GM12872 (cell line): ENCODE results near the gene SCNM1.

Source experiments
- TF ChIP-seq, protein P1 (sequence below): IDR thresholded peaks from 3 replicates; pipeline ENCODE4 v1.5.1; 2011; ENCODE audit warnings: low read depth, mild to moderate bottlenecking, low read length, moderate library complexity; ENCODE audit not compliant: insufficient read depth

SCNM1 gene

DNA sequence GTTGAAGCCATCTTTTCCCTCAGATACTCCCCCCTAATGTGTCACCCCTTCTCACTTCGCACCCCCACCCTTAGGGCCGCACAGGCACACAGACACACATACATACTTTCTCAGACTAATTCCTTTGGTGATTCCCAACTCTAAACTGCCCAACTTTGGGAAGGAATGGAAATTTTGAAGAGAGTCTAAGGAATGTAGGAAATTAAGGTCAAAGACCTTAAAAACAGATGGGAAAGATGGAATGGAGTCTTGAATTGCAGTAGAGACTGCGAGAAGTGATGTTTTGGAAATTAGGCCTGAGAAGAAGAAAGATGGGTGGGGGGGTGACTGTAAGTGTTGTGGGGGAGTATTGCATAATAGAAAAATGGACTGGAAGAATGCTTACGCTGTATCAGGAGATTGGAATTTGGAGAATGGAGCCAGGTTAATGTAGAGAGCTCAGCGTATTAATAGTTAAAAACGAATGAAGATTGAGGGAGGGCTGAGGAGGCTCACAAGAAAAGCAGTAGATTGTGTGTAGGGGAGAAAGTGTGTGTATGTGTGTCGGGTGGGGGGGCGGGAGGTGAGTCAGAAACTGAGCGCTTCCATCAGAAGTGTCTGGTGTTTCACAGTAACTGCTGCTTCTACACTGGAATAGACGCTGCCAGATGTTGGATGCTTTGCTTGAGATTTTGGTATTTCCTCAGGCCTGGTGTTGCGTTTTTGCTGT, 34.1 kb downstream of the SCNM1 start:
- TF ChIP-seq, protein P1, sequence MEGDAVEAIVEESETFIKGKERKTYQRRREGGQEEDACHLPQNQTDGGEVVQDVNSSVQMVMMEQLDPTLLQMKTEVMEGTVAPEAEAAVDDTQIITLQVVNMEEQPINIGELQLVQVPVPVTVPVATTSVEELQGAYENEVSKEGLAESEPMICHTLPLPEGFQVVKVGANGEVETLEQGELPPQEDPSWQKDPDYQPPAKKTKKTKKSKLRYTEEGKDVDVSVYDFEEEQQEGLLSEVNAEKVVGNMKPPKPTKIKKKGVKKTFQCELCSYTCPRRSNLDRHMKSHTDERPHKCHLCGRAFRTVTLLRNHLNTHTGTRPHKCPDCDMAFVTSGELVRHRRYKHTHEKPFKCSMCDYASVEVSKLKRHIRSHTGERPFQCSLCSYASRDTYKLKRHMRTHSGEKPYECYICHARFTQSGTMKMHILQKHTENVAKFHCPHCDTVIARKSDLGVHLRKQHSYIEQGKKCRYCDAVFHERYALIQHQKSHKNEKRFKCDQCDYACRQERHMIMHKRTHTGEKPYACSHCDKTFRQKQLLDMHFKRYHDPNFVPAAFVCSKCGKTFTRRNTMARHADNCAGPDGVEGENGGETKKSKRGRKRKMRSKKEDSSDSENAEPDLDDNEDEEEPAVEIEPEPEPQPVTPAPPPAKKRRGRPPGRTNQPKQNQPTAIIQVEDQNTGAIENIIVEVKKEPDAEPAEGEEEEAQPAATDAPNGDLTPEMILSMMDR, result no peak

DNA sequence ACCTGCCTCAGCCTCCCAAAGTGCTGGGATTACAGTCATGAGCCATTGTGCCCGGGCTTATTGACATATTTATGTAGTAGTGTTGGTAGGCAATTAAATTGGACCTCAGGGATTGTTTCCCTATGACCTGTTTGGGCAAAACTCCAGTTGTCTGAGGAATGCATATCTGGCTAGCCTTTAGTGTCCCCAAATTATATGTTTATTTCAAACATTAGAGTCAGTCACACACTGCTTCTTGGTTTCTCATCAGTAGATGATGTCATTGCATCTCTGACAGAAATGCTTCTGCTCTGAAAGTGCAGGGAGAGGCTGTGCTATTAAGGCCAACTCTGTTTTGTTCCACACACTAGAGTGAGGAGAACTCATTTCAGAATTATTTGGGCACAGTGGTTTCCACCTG, 44.9 kb downstream of the SCNM1 start:
- TF ChIP-seq, protein P1, result no peak

DNA sequence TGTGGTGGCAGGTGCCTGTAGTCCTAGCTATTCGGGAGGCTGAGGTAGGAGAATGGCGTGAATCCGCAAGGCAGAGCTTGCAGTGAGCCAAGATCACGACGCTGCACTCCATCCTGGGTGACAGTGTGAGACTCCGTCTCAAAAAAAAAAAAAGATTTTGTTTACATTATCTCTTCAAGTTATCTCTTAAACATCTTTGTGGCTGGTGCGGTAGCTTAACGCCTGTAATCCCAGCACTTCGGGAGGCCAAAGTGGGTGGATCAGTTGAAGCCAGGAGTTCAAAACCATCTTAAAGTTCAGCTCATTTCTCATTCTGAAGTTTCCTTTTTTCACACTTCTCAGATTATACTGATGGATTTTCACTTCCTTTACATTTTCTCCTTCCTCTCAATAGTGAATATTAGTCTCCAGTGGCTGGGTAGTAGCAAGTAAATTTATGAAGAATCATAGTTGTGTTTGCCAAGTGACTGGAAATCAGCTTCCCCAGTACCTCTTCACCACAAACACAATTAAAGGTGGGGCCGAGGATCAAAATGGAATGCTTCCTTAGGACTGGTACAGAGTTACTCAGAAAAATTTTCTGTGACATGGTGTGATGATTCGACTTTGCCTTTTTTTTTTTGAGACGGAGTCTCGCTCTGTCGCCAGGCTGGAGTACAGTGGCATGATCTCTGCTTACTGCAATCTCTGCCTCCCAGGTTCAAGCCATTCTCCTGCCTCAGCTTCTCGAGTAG, 46.2 kb downstream of the SCNM1 start:
- TF ChIP-seq, protein P1, result no peak

DNA sequence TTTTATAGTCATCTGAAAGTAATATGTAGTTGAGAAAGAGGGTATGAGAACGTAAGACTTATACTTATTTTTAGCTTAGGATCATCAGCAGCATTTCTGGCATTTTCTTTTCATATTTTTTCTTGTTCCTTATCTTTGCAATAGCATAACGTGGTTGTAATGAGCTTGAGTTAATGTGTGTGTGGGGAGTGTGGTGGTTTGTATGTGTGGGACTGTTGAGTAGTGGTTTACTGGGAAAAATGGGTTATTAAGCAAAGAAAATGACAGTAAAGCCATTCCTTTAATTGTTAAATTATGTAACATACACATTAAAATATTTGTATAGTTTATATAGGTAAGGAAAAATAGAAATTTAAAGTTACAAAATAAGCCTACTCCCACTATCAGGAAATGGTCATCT, 47.6 kb downstream of the SCNM1 start:
- TF ChIP-seq, protein P1, result no peak
